K562 (cell line): Measurements from ENCODE around the gene NACA. TPM values are rescaled to one million over a fixed set of nuclear protein-coding genes. Genes with fewer than 3 reads are reported as not detected.

Experiments used
- ATAC-seq: fragments of 200-7000 bp; cut with Tn5 transposase; 3 replicates; pipeline ENCODE4 v1.9.1; 2020; ENCODE audit warnings: moderate library complexity
- BruUV-seq: library from RNA; stranded (reverse); fragments of 400-500 nt; replicated peaks from 2 replicates; lab custom pipeline; 2021; lab: Mats Ljungman, UMichigan
- CTCF ChIA-PET: fragments of 300-600 bp; formaldehyde crosslinking; extraction: SDS; loops from one replicate; lab custom pipeline; 2021; ENCODE audit warnings: low intra/inter-chr PET ratio; lab: Yijun Ruan, JAX
- POLR2A ChIA-PET: fragments of 300-600, 350-650 bp; sonication (Branson Sonifier 250); formaldehyde crosslinking; extraction: SDS; loops from one replicate; lab custom pipeline; 2021; ENCODE audit warnings: antibody characterized with exemption, inconsistent platforms; lab: Yijun Ruan, JAX
- DNase-seq, 4 experiments: peaks; one replicate each; pipeline versions ENCODE4 v3.0.0 to v3.0.0-alpha.2; 2011 to 2018; ENCODE audit warnings: low spot score in 3 of 4, mixed read lengths in 3 of 4; ENCODE audit errors: extremely low read depth in 1 of 4
- FAIRE-seq: peaks from 2 replicates; lab custom pipeline; 2011; peaks lifted over from hg19 to GRCh38; lab: Jason Lieb, UNC
- H2AFZ ChIP-seq: 2 replicates; pipeline ENCODE4 v1.6.0; 2011; ENCODE audit warnings: low read depth, low read length, control low read depth, inconsistent platforms
- H3K27ac ChIP-seq: fragments of 200-600 bp; 3 replicates; pipeline ENCODE4 v1.8.0; 2011; ENCODE audit warnings: low read depth, mild to moderate bottlenecking, control low read depth, inconsistent platforms, low read length, moderate library complexity, mixed read lengths; ENCODE audit errors: extremely low read depth
- H3K27me3 ChIP-seq, 2 experiments: fragments of 300-600 bp in 1 of 2; 2 replicates in 1 of 2; 3 replicates in 1 of 2; pipeline versions ENCODE4 v1.6.0 to v1.8.0; 2011; ENCODE audit warnings: inconsistent platforms in 2 of 2, low read length in 2 of 2, mild to moderate bottlenecking in 1 of 2, mixed read lengths in 1 of 2, moderate library complexity in 1 of 2; ENCODE audit not compliant: control insufficient read depth in 2 of 2, insufficient read depth in 2 of 2
- H3K36me3 ChIP-seq: fragments of 300-600 bp; 3 replicates; pipeline ENCODE4 v1.8.0; 2011; ENCODE audit warnings: mild to moderate bottlenecking, low read length, inconsistent platforms; ENCODE audit not compliant: control insufficient read depth, insufficient read depth
- H3K4me1 ChIP-seq, 2 experiments: fragments of 200-600 bp in 1 of 2; replicated peaks in 1 of 2; 2 replicates in 1 of 2; 3 replicates in 1 of 2; pipeline versions ENCODE4 v1.5.1 to v1.8.0; 2011; ENCODE audit warnings: inconsistent platforms in 2 of 2, low read length in 2 of 2, mild to moderate bottlenecking in 1 of 2, mixed read lengths in 1 of 2, moderate library complexity in 1 of 2; ENCODE audit not compliant: control insufficient read depth in 2 of 2, insufficient read depth in 2 of 2
- H3K4me2 ChIP-seq: 2 replicates; pipeline ENCODE4 v1.6.1; 2011; ENCODE audit warnings: low read length, control low read depth, inconsistent platforms, mixed read lengths; ENCODE audit not compliant: insufficient read depth
- H3K4me3 ChIP-seq: fragments of 200-600 bp; sonication (generic), shearing (Covaris generic); 2 replicates; pipeline ENCODE4 v1.5.1; 2016; ENCODE audit warnings: control low read depth, inconsistent platforms
- H3K79me2 ChIP-seq: fragments of 200-600 bp; 3 replicates; pipeline ENCODE4 v1.8.0; 2011; ENCODE audit warnings: low read length, inconsistent platforms; ENCODE audit not compliant: control insufficient read depth, insufficient read depth
- H3K9ac ChIP-seq, 2 experiments: 2 replicates each; pipeline versions ENCODE4 v1.6.0 to v1.6.1; 2011; ENCODE audit warnings: low read depth in 2 of 2, low read length in 2 of 2, control low read depth in 1 of 2, inconsistent platforms in 1 of 2, mild to moderate bottlenecking in 1 of 2, mixed read lengths in 1 of 2; ENCODE audit not compliant: insufficient read depth in 1 of 2
- H3K9me1 ChIP-seq: one replicate; pipeline ENCODE4 v1.6.0; 2011; ENCODE audit warnings: inconsistent platforms, mild to moderate bottlenecking, low read length, moderate library complexity; ENCODE audit not compliant: control insufficient read depth, insufficient read depth
- H3K9me3 ChIP-seq: replicated peaks from 2 replicates; pipeline ENCODE4 v1.5.1; 2011; ENCODE audit warnings: low read depth, low read length, inconsistent platforms; ENCODE audit not compliant: control insufficient read depth, insufficient read depth
- H4K20me1 ChIP-seq: replicated peaks from 2 replicates; pipeline ENCODE4 v1.6.1; 2011; ENCODE audit warnings: low read length, inconsistent platforms, mixed read lengths; ENCODE audit not compliant: control insufficient read depth, insufficient read depth
- ASH1L ChIP-seq: fragments of 450-650 bp; IDR thresholded peaks from 2 replicates; pipeline ENCODE4 v1.6.1; 2018; ENCODE audit warnings: borderline replicate concordance, mild to moderate bottlenecking, low read depth; ENCODE audit not compliant: partially characterized antibody
- GTF3C2 ChIP-seq: IDR thresholded peaks from 3 replicates; pipeline ENCODE4 v1.6.1; 2011; ENCODE audit warnings: borderline replicate concordance, mild to moderate bottlenecking, moderate library complexity; ENCODE audit not compliant: insufficient read length; ENCODE audit errors: extremely low read depth
- MEIS2 ChIP-seq: fragments of 450-650 bp; IDR thresholded peaks from 2 replicates; pipeline ENCODE4 v1.6.1; 2014; ENCODE audit warnings: mild to moderate bottlenecking; ENCODE audit not compliant: partially characterized antibody
- NR1H2 ChIP-seq: sonication (generic); formaldehyde crosslinking; IDR thresholded peaks from 2 replicates; pipeline ENCODE4 v1.4.0; 2020; ENCODE audit warnings: mild to moderate bottlenecking, missing genetic modification reagents
- PTRF ChIP-seq: fragments of 450-650 bp; IDR thresholded peaks from 2 replicates; pipeline ENCODE4 v1.6.1; 2016; ENCODE audit warnings: mild to moderate bottlenecking, missing genetic modification characterization, missing compliant biosample characterization
- SAFB ChIP-seq: fragments of 200-400 bp; formaldehyde crosslinking; IDR thresholded peaks from 2 replicates; pipeline ENCODE4 v1.6.1; 2017; ENCODE audit warnings: low read depth, low read length, borderline replicate concordance
- SIN3A ChIP-seq, 2 experiments: fragments of 150-350 bp in 1 of 2; IDR thresholded peaks; 2 replicates each; pipeline ENCODE4 v1.6.1; 2011 to 2016; ENCODE audit warnings: borderline replicate concordance in 2 of 2, low read depth in 2 of 2, low read length in 2 of 2, mild to moderate bottlenecking in 2 of 2, moderate library complexity in 2 of 2; ENCODE audit not compliant: control insufficient read depth in 1 of 2
- TAF1 ChIP-seq: IDR thresholded peaks from 2 replicates; pipeline ENCODE4 v1.6.1; 2011; ENCODE audit warnings: mild to moderate bottlenecking, low read length, moderate library complexity; ENCODE audit not compliant: insufficient read depth, control insufficient read depth, severe bottlenecking; ENCODE audit errors: extremely low read depth
- ZNF785 ChIP-seq: fragments of 250-450 bp; sonication (Bioruptor Pico); IDR thresholded peaks from 2 replicates; pipeline ENCODE4 v1.4.0; 2020; ENCODE audit warnings: mild to moderate bottlenecking
- WGBS: fragments of 100-300 bp; shearing (Covaris generic); methylation state at CpG from one replicate; pipeline ENCODE4 v1.1.6; 2016; ENCODE audit warnings: low coverage, mixed read lengths; ENCODE audit not compliant: insufficient coverage; ENCODE audit errors: missing lambda C conversion rate; 5-methylcytosine and 5-hydroxymethylcytosine counted together
- in situ Hi-C: fragments of 300-500 bp; cut with MboI; formaldehyde crosslinking; loops from 4 replicates; pipeline ENCODE4 v1.15.0; 2018; ENCODE audit warnings: inconsistent platforms, mixed read lengths
- intact Hi-C: fragments of 100-400 bp; cut with micrococcal nuclease; formaldehyde crosslinking; loops from 2 replicates; pipeline ENCODE4 v1.14.2; 2022
- polyA plus RNA-seq, 8 experiments: library from polyadenylated mRNA; depleted of rRNA in 4 of 8; stranded (reverse) in 5 of 8; unstranded in 3 of 8; fragments of >200 nt; fragmentation: Nextera tagmentation in 2 of 8; fragmentation: Illumina TruSeq in 1 of 8; extraction: Ambion mirVana in 2 of 8; extraction: Trizol in 1 of 8; gene quantifications; 2 replicates each; pipeline versions ENCODE4 v1.2.1 to v1.2.3, GENCODE V29; 2011 to 2014; ENCODE audit warnings: inconsistent platforms in 1 of 8, missing spikeins in 1 of 8
- total RNA-seq, 7 experiments: library from RNA; depleted of rRNA in 6 of 7; stranded (reverse); fragments of >200 nt in 6 of 7; fragmentation: Illumina TruSeq in 2 of 7; extraction: Trizol in 2 of 7; gene quantifications; 2 replicates each; pipeline versions ENCODE4 v1.2.1 to v1.2.3, GENCODE V29; 2011 to 2021; ENCODE audit warnings: low replicate concordance in 1 of 7
- TF ChIP-seq, protein P1 (sequence below): fragments of 250-450 bp; sonication (Bioruptor Pico); IDR thresholded peaks from 2 replicates; pipeline ENCODE4 v1.8.0; 2022; ENCODE audit warnings: inconsistent platforms

The NACA gene
- total and polyA plus RNA-seq, 9 of the 15 experiments (the other 6 are each of a cell fraction or from before 2014, with no cell fraction given), result 1,030 to 2,416 (median 1,645) TPM

DNA sequence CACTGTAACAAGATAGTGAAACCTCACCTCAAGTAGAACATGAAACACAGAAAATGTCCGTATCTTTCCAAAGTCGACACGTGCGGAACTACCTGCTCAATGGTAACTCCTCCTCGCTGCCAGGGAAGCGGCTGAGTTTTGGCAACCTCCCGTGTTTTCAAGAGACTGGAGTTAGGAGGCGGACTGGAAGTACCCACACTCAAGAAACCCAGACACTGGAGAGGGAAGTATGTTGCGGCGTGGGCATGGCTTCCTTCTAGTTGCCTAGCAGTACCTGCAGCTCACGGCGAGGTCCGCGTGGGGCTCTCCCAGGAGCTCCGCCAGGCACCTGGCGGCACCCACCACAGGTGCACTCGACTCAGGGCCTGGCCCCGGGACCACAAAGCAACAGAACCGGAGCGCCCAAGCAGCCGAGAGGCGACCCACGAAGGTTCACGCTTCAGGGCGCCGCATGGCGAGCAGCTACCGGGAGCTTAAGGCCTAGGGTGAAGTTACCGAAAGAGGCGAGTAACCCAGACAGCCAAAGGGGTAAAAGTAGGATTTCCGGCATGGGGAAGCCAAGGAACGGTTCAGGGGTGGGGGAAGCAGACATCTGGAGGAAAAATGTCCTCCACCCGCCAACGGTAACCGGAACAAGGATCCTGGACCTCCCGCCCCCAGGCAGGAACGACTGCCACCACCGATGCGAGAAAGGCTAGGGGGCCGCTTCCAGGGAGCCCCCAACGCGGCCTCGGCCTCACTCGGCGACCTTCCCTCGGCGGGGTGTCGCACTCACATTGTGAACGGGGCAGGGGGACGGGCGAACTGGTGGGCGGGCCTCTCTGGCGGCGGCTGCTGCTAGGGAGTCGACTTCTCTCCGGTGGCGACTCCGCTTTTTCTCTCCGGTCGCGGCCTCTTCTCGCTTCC, 37.6 kb downstream of the NACA start (continued):
- TF ChIP-seq GTF3C2 (no peak), ZNF785 (CRISPR knock-in tag) (no peak), NR1H2 (no peak; the same call in 1 of the 2 replicates)

DNA sequence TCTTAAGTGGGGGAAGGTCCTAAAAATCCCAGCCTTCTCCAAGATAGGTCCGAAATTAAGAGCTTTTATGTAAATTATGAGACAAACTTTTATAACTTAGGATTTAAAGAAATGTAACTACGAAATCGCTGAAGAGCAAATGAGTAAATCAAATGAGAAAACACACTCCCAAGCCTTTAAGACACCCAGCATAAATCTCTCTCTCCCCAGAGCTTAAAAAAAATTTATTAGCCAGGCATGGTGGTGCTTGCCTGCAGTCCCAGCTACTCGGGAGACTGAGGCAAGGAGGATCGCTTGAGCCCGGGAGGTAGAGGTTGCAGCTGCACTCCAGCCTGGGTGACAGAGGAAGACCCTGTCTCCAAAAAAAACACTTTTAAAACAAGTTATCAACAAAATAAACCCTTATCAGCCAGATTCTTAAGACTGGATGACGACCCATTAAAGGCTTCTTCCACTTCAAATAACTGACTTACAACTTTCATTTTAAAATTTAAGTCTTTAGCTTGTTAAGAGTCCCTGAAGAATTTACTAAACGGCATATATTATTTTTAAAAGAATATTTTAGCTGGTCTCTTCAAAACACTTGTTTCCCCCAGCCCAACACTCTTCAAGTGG, 40.2 kb downstream of the NACA start:
- in situ Hi-C loops, result no loop called here
- Histone ChIP-seq H3K4me2 (peak overlapping the region; percentile 96), H3K4me1 (peaks cover 14 to 51% of the 10 kb centered on the region in 2 experiments; a peak in 4 of 5 replicates), H3K36me3 (peaks cover 62% of the 10 kb centered on the region), H3K27ac (peak overlapping the region; percentile 99; the same call in 2 of the 3 replicates), H3K4me3 (peak overlapping the region; percentile 97), H3K27me3 (no peaks in the 10 kb centered on the region), H3K9ac (peak overlapping the region; percentile 93 to 100), H3K9me1 (no peaks in the 10 kb centered on the region), H3K9me3 (no peaks in the 10 kb centered on the region), H2AFZ (no peak overlapping the region), H3K79me2 (peaks cover 93% of the 10 kb centered on the region), H4K20me1 (peaks cover 35% of the 10 kb centered on the region)
- BruUV-seq, result no TSS peak
- DNase-seq (peak in 1 of 4 experiments; percentile 54), FAIRE-seq (no peak), ATAC-seq (no peak)
- CTCF ChIA-PET, result interaction anchor here (0.6 kb wide), 1 partner anchor 49 kb away, joined by 4 read pairs; no protein-coding TSS in a partner anchor
- WGBS, result 0% methylated on average over 8 of the region's 8 CpGs
- POLR2A ChIA-PET, result interaction anchor here (0.6 to 6.3 kb wide), 14 partner anchors 9 to 197 kb away, joined by 3 to 28 read pairs (median 5); partner anchors contain the start of genes ATP5F1B, GLS2, NACA and PRIM1
- intact Hi-C loops, result no loop called here
- TF ChIP-seq TAF1, result peak; percentile 15
- peak; percentile 18 for TF ChIP-seq MEIS2
- peak in 1 of 2 experiments; percentile 31; a peak in 1 of 4 replicates for TF ChIP-seq SIN3A (IDR thresholded peaks at IDR 0.05; ENCODE audit: borderline replicate concordance in 2 of 2, control insufficient read depth in 1 of 2, low read depth in 2 of 2, low read length in 2 of 2)
- TF ChIP-seq, protein P1, sequence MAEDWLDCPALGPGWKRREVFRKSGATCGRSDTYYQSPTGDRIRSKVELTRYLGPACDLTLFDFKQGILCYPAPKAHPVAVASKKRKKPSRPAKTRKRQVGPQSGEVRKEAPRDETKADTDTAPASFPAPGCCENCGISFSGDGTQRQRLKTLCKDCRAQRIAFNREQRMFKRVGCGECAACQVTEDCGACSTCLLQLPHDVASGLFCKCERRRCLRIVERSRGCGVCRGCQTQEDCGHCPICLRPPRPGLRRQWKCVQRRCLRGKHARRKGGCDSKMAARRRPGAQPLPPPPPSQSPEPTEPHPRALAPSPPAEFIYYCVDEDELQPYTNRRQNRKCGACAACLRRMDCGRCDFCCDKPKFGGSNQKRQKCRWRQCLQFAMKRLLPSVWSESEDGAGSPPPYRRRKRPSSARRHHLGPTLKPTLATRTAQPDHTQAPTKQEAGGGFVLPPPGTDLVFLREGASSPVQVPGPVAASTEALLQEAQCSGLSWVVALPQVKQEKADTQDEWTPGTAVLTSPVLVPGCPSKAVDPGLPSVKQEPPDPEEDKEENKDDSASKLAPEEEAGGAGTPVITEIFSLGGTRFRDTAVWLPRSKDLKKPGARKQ (CRISPR knock-in tag), result no peak
- TF ChIP-seq PTRF (tag), result no peak
- no peak for TF ChIP-seq SAFB
- no peak for TF ChIP-seq ASH1L
